Measurements from ENCODE around the gene DCTN1.

The DCTN1 gene

DNA sequence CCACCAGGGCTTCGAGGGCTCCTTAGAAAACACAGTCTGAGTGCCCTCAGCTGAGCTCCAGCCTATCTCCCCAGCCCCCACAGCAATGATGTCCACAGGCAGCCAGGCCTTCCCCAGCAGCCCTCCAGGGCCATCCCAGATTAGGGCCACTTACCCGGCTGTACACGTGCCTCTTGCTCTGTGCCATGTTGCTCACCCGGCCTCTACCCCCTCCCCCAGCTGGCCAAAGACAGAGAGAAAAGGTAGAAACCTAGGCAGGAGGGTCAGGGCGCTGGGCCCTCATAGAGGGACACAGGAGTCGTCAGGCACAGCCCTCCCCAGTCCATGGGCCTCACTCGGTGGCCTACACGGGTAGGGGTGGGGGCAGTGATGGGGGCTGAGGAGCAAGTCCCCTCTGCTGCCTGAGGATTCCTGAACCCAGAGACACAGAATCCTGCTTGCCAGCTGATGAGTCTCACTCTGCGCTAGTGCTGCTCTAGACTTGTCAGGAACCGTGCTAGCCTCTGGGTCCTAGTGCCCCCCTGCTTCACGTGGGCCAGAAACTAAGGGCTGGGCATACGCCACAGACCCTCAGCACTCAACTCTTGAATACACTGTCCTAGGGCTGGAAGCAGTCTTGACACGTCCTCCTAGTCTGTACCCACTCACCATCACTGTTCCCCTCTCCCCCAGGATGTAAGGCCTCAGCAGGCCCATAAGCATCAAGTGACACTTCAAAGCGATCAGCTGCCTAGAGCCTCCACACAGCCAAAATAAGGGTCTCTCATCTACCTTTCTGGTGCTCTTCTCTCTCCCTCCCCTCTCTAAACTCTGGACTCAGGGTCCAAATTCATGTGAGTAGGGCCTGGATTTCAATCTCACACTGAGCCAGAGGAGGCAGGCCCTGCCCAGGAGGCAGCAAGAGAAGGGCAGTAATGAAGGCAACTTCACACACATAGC lies at the start of gene DCTN1:
TSS of gene DCTN1 (minus strand) at position 461 of the 939 bp plus-strand sequence. CDS start at position 187, 274 bp downstream.
- H3K27ac ChIP-seq, result peak within 1 kb of the TSS; percentile 52
- POLR2A ChIA-PET (ENCODE audit: low non-redundant PET), result no interaction called here
- TF ChIP-seq, protein P1, sequence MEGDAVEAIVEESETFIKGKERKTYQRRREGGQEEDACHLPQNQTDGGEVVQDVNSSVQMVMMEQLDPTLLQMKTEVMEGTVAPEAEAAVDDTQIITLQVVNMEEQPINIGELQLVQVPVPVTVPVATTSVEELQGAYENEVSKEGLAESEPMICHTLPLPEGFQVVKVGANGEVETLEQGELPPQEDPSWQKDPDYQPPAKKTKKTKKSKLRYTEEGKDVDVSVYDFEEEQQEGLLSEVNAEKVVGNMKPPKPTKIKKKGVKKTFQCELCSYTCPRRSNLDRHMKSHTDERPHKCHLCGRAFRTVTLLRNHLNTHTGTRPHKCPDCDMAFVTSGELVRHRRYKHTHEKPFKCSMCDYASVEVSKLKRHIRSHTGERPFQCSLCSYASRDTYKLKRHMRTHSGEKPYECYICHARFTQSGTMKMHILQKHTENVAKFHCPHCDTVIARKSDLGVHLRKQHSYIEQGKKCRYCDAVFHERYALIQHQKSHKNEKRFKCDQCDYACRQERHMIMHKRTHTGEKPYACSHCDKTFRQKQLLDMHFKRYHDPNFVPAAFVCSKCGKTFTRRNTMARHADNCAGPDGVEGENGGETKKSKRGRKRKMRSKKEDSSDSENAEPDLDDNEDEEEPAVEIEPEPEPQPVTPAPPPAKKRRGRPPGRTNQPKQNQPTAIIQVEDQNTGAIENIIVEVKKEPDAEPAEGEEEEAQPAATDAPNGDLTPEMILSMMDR (conservative IDR thresholded peaks at IDR 0.05; ENCODE audit: low read depth), result no peak
- CTCF ChIA-PET, result interaction anchor here (1.9 kb wide), 1 partner anchor 12 kb away, joined by 8 read pairs; no protein-coding TSS in a partner anchor
- peak; percentile 70 for DNase-seq (ENCODE audit: low spot score)

DNA sequence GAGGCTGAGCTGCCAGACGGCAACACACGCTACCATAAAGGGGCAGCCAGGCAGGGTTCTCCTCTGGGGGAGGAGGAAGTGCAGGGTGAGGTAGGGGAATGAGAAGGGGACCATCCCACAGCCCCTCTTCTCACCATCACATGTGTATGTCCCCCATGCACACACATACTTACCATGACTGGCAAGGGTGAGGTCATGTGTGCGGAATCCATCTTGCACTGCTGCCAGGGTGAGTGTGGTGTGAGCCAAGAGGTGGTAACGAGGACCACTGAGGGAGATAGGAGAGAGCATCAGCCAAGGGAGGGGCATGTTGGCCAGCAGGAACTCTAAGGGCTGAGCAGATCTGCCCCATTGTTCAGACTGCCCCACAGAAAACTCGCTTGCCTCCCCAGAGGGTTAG lies 48.6 kb upstream of the DCTN1 start:
- DNase-seq (ENCODE audit: low spot score), result no peak
- ChIA-PET POLR2A (ENCODE audit: low non-redundant PET) (no interaction called here), CTCF (interaction anchor here (0.5 kb wide), 1 partner anchor 636 kb away, joined by 3 read pairs; no protein-coding TSS in a partner anchor)
- TF ChIP-seq, protein P1 (conservative IDR thresholded peaks at IDR 0.05; ENCODE audit: low read depth), result no peak
- peak overlapping the region; percentile 94 for H3K27ac ChIP-seq

DNA sequence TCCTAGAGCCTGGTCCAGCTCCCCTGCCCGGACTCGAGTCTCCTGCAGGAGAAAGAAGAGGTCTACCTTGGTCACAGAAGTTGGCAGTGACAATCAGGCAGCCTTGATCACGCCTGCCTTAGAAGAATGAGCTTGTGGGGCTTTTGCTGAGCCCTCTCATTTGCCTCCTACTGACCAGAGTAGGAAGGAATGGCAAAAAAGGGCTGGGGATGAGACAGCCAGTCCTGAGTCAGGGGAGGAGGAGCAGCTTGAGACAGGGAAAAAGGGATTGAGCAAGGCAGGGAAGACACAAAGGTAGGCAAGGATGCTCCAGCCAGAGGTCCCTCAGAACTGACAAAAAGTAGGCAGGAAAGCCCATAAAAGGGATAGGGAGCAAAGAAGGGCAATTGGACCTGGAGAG lies 47.4 kb upstream of the DCTN1 start:
- TF ChIP-seq, protein P1 (conservative IDR thresholded peaks at IDR 0.05; ENCODE audit: low read depth), result no peak
- POLR2A ChIA-PET (ENCODE audit: low non-redundant PET), result no interaction called here
- CTCF ChIA-PET, result interaction anchor here (0.5 kb wide), 1 partner anchor 12 kb away, joined by 3 read pairs; no protein-coding TSS in a partner anchor
- H3K27ac ChIP-seq, result peak overlapping the region; percentile 94
- DNase-seq (ENCODE audit: low spot score), result no peak

DNA sequence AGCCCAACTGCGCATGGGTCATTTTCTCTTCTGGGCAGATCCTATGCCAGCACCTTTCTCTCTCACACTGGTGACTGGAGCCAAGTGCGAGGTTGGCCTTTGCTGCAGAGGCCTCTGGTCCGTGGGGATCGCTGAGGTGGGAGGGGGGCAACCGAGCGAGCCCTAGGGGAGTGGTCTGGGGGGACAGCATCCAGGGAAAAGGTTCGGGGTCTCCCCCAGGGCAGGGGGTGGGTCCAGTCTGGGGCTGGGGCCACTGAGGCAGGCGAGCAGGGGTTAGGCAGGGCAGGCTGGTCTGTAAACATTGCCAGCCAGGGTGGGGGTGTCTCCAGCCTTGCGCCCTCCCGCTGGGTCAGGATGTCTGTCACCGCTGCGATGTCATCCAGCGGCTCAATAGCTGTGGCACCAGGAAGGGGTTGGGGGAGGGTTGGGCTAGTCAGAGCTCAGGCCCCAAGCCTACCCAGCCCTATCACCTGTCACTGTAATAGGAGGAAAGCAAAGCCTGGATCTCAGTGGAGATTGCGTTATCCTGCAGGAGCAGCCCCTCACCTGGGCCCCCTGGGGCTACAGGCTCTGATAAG lies 46.2 kb upstream of the DCTN1 start:
- ChIA-PET CTCF (interaction anchor here (0.6 kb wide), 1 partner anchor 24 kb away, joined by 3 read pairs; no protein-coding TSS in a partner anchor), POLR2A (ENCODE audit: low non-redundant PET) (no interaction called here)
- no peak for DNase-seq (ENCODE audit: low spot score)
- TF ChIP-seq, protein P1 (conservative IDR thresholded peaks at IDR 0.05; ENCODE audit: low read depth), result no peak
- peak overlapping the region; percentile 94 for H3K27ac ChIP-seq

DNA sequence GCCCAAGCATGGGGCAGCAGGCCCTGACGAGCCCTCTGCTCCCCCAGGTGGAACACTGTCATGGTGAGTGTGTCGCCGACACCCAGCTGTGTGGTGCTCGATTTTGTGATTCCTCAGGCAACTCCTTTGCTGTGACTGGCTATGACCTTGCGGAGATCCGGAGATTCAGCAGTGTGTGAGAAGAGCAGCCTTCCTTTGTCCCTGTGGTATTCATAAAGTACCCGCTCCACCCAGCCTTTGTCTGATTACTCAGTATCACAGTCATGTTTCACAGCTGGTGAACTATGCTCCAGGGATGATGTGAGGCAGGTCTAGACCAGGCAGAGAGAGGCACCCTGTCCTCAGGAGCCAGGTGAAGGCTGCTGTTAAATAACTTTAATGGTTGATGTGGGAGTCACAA lies 45.4 kb upstream of the DCTN1 start:
- TF ChIP-seq, protein P1 (conservative IDR thresholded peaks at IDR 0.05; ENCODE audit: low read depth), result no peak
- H3K27ac ChIP-seq, result peak overlapping the region; percentile 94
- CTCF ChIA-PET, result interaction anchor here (0.6 kb wide), 1 partner anchor 23 kb away, joined by 3 read pairs; no protein-coding TSS in a partner anchor
- POLR2A ChIA-PET (ENCODE audit: low non-redundant PET), result no interaction called here
- peak; percentile 94 for DNase-seq (ENCODE audit: low spot score)

DNA sequence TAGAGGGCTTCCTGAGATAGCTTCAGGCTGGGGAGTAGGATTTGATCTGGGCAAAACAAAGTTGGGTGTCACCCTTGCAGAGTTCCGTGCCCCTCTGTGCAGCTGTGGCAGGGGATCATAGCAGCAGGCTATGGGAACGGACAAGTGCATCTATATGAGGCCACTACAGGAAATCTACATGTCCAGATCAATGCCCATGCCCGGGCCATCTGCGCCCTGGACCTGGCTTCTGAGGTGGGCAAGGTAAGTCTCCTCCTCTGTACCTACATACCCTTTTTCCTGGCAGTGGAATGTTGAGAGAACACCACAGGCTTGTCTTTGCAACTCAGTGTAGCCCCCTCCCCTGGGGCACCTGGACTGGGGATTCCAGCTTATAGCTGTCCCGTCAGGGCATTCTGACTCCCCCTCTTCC lies 44.9 kb upstream of the DCTN1 start:
- ChIA-PET POLR2A (ENCODE audit: low non-redundant PET) (no interaction called here), CTCF (no interaction called here)
- H3K27ac ChIP-seq, result peak overlapping the region; percentile 94
- DNase-seq (ENCODE audit: low spot score), result no peak
- TF ChIP-seq, protein P1 (conservative IDR thresholded peaks at IDR 0.05; ENCODE audit: low read depth), result no peak

Data from RWPE1 (cell line).